CD14-positive monocyte (primary cell): ENCODE measurements around the gene EXOC6B. TPM values are rescaled to one million over a fixed set of nuclear protein-coding genes. Genes with fewer than 3 reads are reported as not detected.

Experiments
- DNase-seq, 3 donors: peaks; one replicate each; pipeline ENCODE4 v3.0.0-alpha.2; 2011 to 2022
- H2AFZ ChIP-seq: 2 replicates; pipeline ENCODE4 v1.6.0; 2012; ENCODE audit warnings: mild to moderate bottlenecking, low read depth, low read length, inconsistent platforms; ENCODE audit not compliant: insufficient read depth, poor library complexity, severe bottlenecking
- H3K27ac ChIP-seq, 2 donors: 1 replicate in 1 of 2; 2 replicates in 1 of 2; pipeline ENCODE4 v1.5.1; 2012 to 2013; ENCODE audit warnings: low read length in 2 of 2, control low read depth in 1 of 2, inconsistent platforms in 1 of 2, low read depth in 1 of 2, mild to moderate bottlenecking in 1 of 2
- H3K27me3 ChIP-seq, 2 donors: one replicate each; pipeline versions ENCODE4 v1.6.0 to v1.6.1; 2011 to 2013; ENCODE audit warnings: low read length in 2 of 2; ENCODE audit not compliant: control insufficient read depth in 2 of 2, insufficient read depth in 2 of 2
- H3K36me3 ChIP-seq, 2 donors: replicated peaks in 1 of 2; 1 replicate in 1 of 2; 2 replicates in 1 of 2; pipeline versions ENCODE4 v1.5.1 to v1.6.1; 2012 to 2013; ENCODE audit warnings: low read length in 2 of 2, control low read depth in 1 of 2, inconsistent platforms in 1 of 2, mild to moderate bottlenecking in 1 of 2; ENCODE audit not compliant: insufficient read depth in 2 of 2, control insufficient read depth in 1 of 2
- H3K4me1 ChIP-seq, 2 donors: 1 replicate in 1 of 2; 2 replicates in 1 of 2; pipeline versions ENCODE4 v1.5.1 to v1.6.1; 2012 to 2013; ENCODE audit warnings: low read length in 2 of 2, control low read depth in 1 of 2, inconsistent platforms in 1 of 2, mild to moderate bottlenecking in 1 of 2, moderate library complexity in 1 of 2; ENCODE audit not compliant: insufficient read depth in 2 of 2, control insufficient read depth in 1 of 2
- H3K4me2 ChIP-seq: replicated peaks from 2 replicates; pipeline ENCODE3; 2012; ENCODE audit warnings: low read length, moderate library complexity, mild to moderate bottlenecking; ENCODE audit not compliant: poor library complexity, severe bottlenecking; ENCODE audit errors: extremely low read depth
- H3K4me3 ChIP-seq, 3 experiments: fragments of 200-600 bp in 1 of 3; sonication (generic) in 1 of 3; replicated peaks in 1 of 3; 1 replicate in 2 of 3; 2 replicates in 1 of 3; pipeline ENCODE4 v1.5.1; 2011 to 2013; ENCODE audit warnings: low read length in 3 of 3, mild to moderate bottlenecking in 3 of 3, control low read depth in 2 of 3, low read depth in 2 of 3, inconsistent platforms in 1 of 3, moderate library complexity in 1 of 3
- H3K79me2 ChIP-seq: 2 replicates; pipeline ENCODE4 v1.6.0; 2012; ENCODE audit warnings: mild to moderate bottlenecking, control low read depth, inconsistent platforms, low read length, moderate library complexity; ENCODE audit not compliant: insufficient read depth
- H3K9ac ChIP-seq: 2 replicates; pipeline ENCODE4 v1.6.0; 2017; ENCODE audit warnings: low read length, mild to moderate bottlenecking; ENCODE audit not compliant: insufficient read depth, poor library complexity, severe bottlenecking
- H3K9me3 ChIP-seq, 2 donors: replicated peaks in 1 of 2; 1 replicate in 1 of 2; 2 replicates in 1 of 2; pipeline versions ENCODE4 v1.5.1 to v1.6.1; 2012 to 2013; ENCODE audit warnings: low read length in 2 of 2, control low read depth in 1 of 2; ENCODE audit not compliant: control insufficient read depth in 1 of 2, insufficient read depth in 1 of 2
- H4K20me1 ChIP-seq: 2 replicates; pipeline ENCODE4 v1.6.0; 2012; ENCODE audit warnings: mild to moderate bottlenecking, low read length, control low read depth, moderate library complexity; ENCODE audit not compliant: insufficient read depth
- H3K27ac Mint-ChIP-seq, 7 donors: one replicate each; pipeline ENCODE4 v1.8.0; 2020; ENCODE audit warnings: mild to moderate bottlenecking in 7 of 7, mixed read lengths in 7 of 7, moderate library complexity in 6 of 7, inconsistent platforms in 2 of 7
- H3K27me3 Mint-ChIP-seq, 3 donors: one replicate each; pipeline ENCODE4 v1.8.0; 2021 to 2022; ENCODE audit warnings: low read depth in 3 of 3, mild to moderate bottlenecking in 3 of 3, mixed read lengths in 3 of 3, moderate library complexity in 3 of 3, inconsistent platforms in 1 of 3
- H3K36me3 Mint-ChIP-seq, 2 donors: one replicate each; pipeline ENCODE4 v1.8.0; 2020; ENCODE audit warnings: mixed read lengths in 2 of 2, inconsistent platforms in 1 of 2, mild to moderate bottlenecking in 1 of 2
- H3K4me1 Mint-ChIP-seq: one replicate; pipeline ENCODE4 v1.8.0; 2020; ENCODE audit warnings: mild to moderate bottlenecking, mixed read lengths
- H3K4me3 Mint-ChIP-seq, 2 donors: one replicate each; pipeline ENCODE4 v1.8.0; 2020; ENCODE audit warnings: mild to moderate bottlenecking in 2 of 2, mixed read lengths in 2 of 2, moderate library complexity in 1 of 2
- H3K9me3 Mint-ChIP-seq, 7 donors: one replicate each; pipeline ENCODE4 v1.8.0; 2020 to 2022; ENCODE audit warnings: mixed read lengths in 7 of 7, mild to moderate bottlenecking in 6 of 7, moderate library complexity in 6 of 7, inconsistent platforms in 2 of 7
- WGBS: methylation state at CpG from one replicate; pipeline ENCODE4 v1.1.5; 2013; ENCODE audit warnings: missing lambda C conversion rate; ENCODE audit not compliant: insufficient coverage; 5-methylcytosine and 5-hydroxymethylcytosine counted together
- intact Hi-C, 2 donors: fragments of 100-400 bp; cut with micrococcal nuclease; formaldehyde crosslinking; loops; one replicate each; pipeline versions ENCODE4 v1.15.0 to v1.15.1; 2023
- polyA plus RNA-seq, 3 donors: library from polyadenylated mRNA; depleted of rRNA in 1 of 3; unstranded in 2 of 3; stranded (reverse) in 1 of 3; fragments of 300-500 nt in 2 of 3; fragments of >200 nt in 1 of 3; fragmentation: Illumina TruSeq in 2 of 3; gene quantifications; 1 replicate in 2 of 3; 2 replicates in 1 of 3; pipeline ENCODE4 v1.2.3, GENCODE V29; 2012 to 2021
- TF ChIP-seq, protein P1 (sequence below): fragments of 200-600 bp; IDR thresholded peaks from one replicate; pipeline ENCODE4 v1.8.0; 2022; ENCODE audit warnings: antibody characterized with exemption, mild to moderate bottlenecking

EXOC6B gene
- polyA plus RNA-seq, 3 donors = 1.8 to 2.8 (median 2.1) TPM

GRCh38 chr2:72128059-72128842 is 697.6 kb downstream of the EXOC6B start:
- Histone ChIP-seq H3K27me3 (no peaks in the 10 kb centered on the region), H4K20me1 (no peaks in the 10 kb centered on the region), H3K4me3 (no peak overlapping the region), H3K4me1 (no peaks in the 10 kb centered on the region), H3K4me2 (no peak overlapping the region), H3K27ac (no peak overlapping the region), H3K9me3 (no peaks in the 10 kb centered on the region), H2AFZ (no peak overlapping the region), H3K9ac (no peak overlapping the region), H3K79me2 (no peaks in the 10 kb centered on the region), H3K36me3 (no peaks in the 10 kb centered on the region)
- Mint-ChIP-seq H3K27me3 (peaks cover 13 to 14% (median 13%) of the 10 kb centered on the region in 3 donors), H3K27ac (no peak overlapping the region), H3K36me3 (no peaks in the 10 kb centered on the region), H3K9me3 (peaks cover 0 to 3% (median 0%) of the 10 kb centered on the region in 7 donors), H3K4me3 (no peak overlapping the region), H3K4me1 (no peaks in the 10 kb centered on the region)
- WGBS = 92% methylated on average over 17 of the region's 24 CpGs
- intact Hi-C loops = no loop called here
- no peak for DNase-seq
- TF ChIP-seq, protein P1, sequence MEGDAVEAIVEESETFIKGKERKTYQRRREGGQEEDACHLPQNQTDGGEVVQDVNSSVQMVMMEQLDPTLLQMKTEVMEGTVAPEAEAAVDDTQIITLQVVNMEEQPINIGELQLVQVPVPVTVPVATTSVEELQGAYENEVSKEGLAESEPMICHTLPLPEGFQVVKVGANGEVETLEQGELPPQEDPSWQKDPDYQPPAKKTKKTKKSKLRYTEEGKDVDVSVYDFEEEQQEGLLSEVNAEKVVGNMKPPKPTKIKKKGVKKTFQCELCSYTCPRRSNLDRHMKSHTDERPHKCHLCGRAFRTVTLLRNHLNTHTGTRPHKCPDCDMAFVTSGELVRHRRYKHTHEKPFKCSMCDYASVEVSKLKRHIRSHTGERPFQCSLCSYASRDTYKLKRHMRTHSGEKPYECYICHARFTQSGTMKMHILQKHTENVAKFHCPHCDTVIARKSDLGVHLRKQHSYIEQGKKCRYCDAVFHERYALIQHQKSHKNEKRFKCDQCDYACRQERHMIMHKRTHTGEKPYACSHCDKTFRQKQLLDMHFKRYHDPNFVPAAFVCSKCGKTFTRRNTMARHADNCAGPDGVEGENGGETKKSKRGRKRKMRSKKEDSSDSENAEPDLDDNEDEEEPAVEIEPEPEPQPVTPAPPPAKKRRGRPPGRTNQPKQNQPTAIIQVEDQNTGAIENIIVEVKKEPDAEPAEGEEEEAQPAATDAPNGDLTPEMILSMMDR = no peak

DNA sequence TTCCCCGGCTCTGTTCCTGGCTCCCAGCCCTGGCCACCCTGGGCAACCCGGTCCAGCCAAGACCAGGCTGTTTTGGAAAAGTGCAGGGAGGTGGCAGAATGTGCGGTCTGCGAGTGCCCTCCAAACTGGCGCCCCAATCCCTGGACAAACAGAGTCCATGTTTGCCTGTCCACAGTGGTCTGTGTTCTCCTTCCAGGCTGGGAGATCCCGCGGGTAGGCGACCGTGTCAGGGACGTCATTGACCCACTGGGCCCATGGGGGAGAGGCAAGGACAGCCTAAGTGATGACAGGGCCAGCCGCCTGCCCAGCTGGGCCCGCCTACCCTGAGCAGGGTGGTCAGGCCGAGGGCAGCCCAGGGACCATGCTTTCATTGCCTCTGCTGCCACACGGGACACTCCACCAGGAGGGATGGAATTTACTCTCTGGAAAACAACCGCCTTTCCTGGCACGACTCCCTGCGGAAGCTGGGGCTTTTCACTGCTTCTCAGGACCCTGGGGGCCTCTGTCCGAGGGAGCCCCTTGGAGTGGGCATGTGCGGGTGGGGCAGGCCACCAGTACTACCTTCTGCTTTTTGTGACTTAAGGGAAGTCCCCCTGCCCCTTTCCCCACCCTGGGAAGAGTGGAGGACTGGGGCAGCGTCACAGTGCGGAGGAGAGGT is 698.3 kb downstream of the EXOC6B start:
- Histone ChIP-seq H3K4me1 (no peaks in the 10 kb centered on the region), H3K4me2 (no peak overlapping the region), H3K27ac (no peak overlapping the region), H3K4me3 (no peak overlapping the region), H3K79me2 (no peaks in the 10 kb centered on the region), H4K20me1 (no peaks in the 10 kb centered on the region), H3K9ac (no peak overlapping the region), H3K9me3 (no peaks in the 10 kb centered on the region), H3K27me3 (no peaks in the 10 kb centered on the region), H2AFZ (no peak overlapping the region), H3K36me3 (no peaks in the 10 kb centered on the region)
- H3K27ac Mint-ChIP-seq = no peak overlapping the region
- H3K9me3 Mint-ChIP-seq = peaks cover 0 to 3% (median 0%) of the 10 kb centered on the region in 7 donors
- no peaks in the 10 kb centered on the region for H3K36me3 Mint-ChIP-seq
- H3K4me1 Mint-ChIP-seq = no peaks in the 10 kb centered on the region
- TF ChIP-seq, protein P1 = no peak
- DNase-seq = no peak
- peaks cover 11 to 14% (median 13%) of the 10 kb centered on the region in 3 donors for H3K27me3 Mint-ChIP-seq
- H3K4me3 Mint-ChIP-seq = no peak overlapping the region
- 92% methylated on average over 17 of the region's 21 CpGs for WGBS
- intact Hi-C loops = no loop called here
